GM21786 (cell line): ENCODE measurements around the gene AP4M1.

Experiments
- ATAC-seq: cut with Tn5 transposase; IDR thresholded peaks from one replicate; pipeline ENCODE4 v1.9.1; 2021; ENCODE audit not compliant: unreplicated experiment

The AP4M1 gene

DNA sequence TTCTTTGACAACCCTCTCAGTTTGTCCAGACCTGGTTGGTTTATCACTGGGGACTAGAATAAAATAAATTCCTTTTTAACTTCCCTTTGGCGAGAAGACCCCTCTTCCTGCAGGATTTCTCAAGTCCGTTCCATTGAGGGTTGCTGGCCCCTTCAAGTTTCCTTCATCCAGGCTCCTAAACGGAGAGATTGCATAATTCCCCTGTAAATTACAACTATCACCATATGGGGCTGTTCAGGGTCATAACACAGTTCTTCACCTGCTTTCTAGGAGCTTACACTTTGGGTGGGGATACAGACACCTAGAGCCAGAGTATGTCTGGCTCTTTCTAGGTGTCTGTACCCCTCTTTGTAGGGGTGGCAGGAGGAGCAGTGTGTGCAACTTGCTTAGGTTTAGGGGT is 15.9 kb upstream of the AP4M1 start:
- no peak for ATAC-seq

GRCh38 chr7:100087055-100087750 is 14.2 kb upstream of the AP4M1 start:
- no peak for ATAC-seq

DNA sequence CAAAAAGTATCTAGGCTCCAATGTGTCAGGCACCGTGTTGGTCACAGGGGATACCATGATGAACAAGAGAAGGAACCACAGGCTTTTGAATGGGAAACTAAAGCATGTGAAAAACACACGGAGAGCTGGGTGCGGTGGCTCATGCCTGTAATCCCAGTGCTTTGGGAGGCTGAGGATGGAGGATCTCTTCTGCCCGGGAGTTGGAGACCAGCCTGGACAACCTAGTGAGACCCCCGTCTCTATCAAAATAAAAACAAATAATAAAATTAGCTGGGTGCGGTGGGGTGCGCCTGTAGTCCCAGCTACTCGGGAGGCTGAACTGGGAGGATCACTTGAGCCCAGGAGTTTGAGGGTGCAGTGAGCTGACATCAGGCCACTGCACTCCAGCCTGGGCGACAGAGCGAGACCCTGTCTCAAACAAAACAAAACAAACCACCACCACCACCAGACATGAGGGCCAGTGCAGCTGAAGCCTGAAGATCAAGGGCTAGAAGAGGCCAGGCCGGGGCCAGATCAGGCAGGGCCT is 13.3 kb upstream of the AP4M1 start:
- peak; percentile 25 for ATAC-seq

- peak; percentile 66 for ATAC-seq
These were observed 12.6 kb upstream of the AP4M1 start, which contains the start of gene COPS6 for GRCh38 chr7:100088621-100089457. Gene COPS6, plus strand, starts transcription at chr7:100088969. Its CDS starts 22 bp downstream, at chr7:100088991.

DNA sequence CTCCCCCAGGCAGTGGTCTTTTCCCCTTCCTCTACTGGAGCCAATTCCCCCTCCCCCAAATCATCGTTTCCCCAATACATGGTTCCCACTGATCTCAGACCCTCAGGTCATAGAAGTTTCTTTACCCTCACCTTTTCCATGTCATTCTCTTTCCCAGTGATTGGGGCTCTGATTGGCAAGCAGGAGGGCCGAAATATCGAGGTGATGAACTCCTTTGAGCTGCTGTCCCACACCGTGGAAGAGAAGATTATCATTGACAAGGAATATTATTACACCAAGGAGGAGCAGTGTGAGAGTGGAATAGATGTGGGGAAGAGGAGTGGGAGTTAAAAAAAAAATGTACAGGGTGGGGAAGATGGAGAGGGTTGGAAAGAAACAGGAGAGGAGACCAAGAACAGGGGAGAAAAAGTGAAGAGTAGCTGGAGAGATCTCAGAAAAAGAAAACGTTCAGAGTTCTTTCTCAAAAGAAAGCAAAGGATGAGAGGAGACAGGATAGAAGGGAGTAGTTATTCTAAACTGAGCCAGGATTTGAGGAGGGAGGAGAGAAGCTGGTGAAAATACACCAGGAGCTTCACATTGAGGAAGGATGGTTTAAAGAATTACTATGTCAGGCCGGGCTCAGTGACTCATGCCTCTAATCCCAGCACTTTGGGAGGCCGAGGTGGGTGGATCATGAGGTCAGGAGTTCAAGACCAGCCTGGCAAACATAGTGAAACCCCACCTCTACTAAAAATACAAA is 11.8 kb upstream of the AP4M1 start:
- no peak for ATAC-seq

DNA sequence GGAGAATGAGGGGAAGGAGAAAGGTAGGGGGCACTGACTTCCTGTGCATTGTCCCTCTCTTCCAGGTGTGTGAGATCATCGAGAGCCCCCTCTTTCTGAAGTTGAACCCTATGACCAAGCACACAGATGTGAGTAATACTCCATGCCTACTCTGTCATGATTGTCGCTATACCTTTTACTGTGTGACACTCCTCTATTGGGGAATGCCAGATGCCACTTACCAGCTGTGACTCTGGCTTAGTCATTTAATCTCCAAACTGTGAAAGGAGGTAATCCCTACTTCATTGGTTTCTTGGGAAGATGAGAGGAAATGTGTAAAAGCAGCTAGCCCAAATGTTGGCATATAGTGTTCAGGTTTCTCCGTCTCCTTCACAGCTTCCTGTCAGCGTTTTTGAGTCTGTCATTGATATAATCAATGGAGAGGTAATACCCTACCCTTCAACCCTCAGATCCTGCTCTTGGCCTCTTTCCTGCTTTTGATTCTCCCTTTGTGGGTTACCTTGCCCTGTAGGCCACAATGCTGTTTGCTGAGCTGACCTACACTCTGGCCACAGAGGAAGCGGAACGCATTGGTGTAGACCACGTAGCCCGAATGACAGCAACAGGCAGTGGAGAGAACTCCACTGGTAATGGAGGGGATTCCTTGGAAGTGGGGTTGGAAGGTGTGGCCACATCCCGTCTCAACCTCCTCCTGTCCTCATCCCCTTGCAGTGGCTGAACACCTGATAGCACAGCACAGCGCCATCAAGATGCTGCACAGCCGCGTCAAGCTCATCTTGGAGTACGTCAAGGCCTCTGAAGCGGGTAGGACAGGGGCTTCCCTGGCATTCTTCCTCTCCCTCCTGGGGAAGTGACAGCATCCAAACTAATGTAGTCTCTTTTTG is 10.7 kb upstream of the AP4M1 start:
- no peak for ATAC-seq

- no peak for ATAC-seq
These were observed 9.8 kb upstream of the AP4M1 start for GRCh38 chr7:100091411-100092181.

DNA sequence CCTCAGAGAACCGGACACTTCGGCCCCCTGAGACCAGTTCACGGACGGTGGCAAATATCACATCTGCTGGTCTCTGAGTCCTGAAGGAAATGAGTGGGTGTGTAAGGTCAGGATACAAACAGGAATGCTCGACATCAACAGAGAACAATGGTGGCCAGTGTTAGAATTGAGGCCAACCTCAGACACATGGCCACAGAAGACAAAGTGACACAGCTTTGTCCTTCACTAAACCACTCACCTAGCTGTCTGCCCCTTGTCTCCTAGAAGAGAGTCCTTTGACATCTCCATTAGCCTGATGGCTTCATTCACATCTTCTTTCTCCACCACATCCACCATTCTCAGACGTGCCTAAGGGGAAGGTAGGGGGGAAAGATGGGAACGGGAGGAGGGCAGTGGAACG is 8.4 kb upstream of the AP4M1 start:
- ATAC-seq: no peak

DNA sequence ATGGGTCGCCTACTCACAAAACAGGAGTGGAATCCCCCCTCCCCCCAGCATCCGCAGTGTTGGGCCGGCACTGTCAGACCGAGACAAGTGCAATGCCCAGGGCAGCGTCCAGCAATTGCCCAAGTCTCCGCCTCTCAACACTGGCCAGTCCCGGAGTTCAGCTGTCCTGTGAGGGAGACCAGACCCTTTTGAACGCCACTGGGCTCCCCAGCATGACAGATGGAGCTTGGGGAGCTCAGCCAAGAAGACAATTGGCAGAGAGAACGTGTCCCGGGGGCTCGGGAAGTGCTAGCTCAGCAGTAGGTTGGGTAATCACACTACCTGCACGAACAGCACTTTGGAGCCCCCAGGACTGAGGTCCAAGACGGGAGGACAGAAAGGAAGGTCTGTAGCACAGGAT is 7.9 kb upstream of the AP4M1 start:
- ATAC-seq: no peak

DNA sequence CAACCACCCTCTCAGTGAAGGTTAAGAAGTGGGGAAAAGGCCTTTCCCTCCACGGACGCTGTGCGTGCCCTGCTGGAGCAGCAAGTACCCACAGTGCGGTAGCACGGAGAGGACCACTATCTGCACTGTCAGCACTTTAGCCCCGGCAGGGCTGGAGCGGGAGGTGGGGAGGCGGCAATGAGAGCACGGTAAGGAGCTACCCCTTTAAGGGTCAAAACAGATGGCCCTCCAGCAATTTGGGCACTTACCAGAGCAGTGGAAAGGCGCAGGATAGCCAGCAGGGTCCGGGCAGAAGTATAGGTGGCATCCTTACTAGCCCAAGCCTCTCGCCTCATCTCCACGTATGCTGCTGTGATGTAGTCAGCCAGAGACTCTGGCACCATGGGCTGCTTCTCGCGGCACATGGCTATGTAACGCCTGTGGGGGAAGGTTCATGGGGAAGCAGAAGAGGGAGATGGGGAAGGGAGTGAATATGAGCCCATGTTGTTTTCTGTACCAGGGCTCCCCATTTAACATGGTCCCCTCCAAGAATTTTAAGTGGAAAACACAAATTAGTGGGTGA is 7.4 kb upstream of the AP4M1 start:
- no peak for ATAC-seq

DNA sequence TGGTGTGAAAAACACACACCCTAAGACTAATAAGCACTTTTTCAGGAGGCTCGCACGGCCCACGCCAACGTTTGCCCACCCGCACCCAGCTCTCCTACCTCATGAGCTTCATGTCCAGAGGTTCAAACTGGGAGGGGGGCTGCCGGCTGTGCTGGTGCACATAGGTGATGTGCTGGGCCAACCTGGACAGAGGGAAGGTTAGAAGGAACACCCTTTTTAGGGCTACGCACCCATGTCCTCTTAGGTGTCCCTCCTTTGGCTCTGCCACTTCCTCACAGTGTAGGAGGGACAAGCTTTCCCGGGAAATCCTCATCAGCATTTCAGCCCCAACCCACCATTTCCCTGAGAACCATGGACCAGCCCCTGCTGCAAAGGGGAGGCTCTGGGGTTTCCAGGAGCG is 6.2 kb upstream of the AP4M1 start:
- ATAC-seq: no peak

- ATAC-seq: no peak
These were observed 5.7 kb upstream of the AP4M1 start for GRCh38 chr7:100095704-100096103.

DNA sequence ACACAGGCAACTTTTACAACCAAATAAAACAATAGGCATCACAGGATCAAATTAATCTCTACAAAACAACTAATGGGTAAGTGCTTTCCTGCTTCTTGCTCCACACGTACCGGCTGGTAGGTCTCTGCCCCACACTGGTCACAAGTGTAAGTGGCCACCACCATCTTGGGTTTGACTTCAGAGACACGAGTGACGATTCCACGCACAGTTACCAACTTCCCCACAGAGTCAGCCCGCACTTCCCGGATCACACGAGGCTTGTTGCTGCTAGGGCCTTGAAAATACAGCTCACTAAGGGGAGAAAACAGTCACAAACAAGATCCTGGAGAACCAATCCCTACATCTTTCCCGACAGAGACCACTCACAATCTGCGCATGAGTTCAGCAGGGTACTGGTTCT is 2.5 kb upstream of the AP4M1 start:
- no peak for ATAC-seq

DNA sequence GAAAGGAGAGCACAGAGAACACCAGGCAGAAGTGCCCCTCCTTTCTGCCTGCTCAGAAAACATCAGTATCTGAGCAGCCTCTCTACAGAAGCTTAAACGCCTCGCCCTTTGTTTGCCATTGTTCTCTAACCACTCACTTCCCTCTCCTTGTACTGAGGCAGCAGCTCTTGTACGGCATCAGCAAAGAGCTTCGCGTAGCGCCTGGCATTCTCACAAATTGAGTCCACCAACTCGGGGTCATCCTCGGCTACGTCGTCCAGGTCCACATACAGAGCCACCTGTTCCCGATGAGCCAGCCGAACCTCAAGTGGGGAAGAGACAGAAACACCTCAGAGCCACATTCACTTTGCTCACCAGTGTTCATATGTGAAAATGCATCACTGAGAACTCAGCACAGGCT is 2.0 kb upstream of the AP4M1 start:
- ATAC-seq: no peak

DNA sequence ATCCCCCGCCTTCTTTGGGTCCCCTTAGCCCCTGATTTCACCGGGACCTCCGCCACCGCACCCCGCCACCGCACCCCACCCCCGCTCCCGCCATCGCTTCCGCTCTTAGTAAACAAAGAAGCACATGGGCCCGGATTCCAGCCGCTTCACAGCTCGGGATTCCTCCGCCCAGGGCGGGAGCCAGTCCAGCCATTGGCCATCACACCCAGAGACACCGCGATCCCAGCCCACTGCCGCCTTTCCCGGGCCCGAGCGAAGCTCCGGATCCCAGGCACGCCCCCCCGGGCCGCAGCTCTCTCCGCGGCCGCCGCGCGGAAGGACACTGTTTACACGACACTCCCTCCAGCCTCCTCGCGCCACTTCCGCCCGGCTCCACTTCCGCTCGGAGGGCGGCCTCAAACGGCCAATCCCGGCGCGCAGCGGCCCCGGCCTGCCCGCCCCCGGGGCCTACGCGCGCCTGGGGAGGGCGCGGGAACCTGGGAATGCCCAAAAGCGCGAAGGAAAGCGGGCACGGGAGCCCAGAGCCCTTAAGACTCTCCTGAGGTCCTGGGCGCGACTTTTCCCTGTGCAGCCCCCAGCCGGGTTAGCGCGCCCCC is 925 bp upstream of the AP4M1 start:
- peak; percentile 49 for ATAC-seq

DNA sequence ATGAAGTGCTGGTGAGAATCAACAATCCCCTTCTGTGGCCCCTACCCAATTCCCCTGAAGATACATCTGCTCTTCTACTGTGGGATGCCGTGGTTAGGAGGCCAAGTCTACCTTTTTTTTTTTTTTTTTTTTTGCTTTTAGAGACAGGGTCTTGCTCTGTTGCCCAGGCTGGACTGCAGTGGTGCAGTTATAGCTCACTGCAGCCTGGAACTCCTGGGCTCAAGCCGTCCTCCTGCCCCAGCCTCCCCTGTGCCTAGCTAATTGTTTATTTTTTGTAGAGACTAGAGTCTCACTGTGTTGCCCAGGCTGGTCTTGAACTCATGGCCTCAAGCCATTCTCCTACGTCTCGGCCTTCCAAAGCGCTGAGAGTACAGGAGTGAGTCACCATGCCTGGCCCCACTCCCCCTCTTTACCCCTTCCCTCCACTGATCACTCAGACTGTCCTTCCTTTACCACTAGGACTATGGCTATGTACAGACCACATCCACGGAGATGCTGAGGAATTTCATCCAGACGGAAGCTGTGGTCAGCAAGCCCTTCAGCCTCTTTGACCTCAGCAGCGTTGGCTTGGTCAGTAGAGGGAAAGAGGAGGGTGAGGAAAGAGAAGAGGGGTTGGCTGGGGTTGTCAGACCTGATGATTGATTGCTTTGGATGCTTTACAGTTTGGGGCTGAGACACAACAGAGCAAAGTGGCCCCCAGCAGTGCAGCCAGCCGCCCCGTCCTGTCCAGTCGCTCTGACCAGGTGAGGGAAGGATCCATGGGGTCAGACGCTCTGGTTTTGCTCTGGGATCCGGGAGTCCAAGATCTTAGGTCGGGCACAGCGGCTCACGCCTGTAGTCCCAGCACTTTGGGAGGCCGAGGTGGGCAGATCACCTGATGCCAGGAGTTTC is 1.8 kb downstream of the AP4M1 start:
- no peak for ATAC-seq

DNA sequence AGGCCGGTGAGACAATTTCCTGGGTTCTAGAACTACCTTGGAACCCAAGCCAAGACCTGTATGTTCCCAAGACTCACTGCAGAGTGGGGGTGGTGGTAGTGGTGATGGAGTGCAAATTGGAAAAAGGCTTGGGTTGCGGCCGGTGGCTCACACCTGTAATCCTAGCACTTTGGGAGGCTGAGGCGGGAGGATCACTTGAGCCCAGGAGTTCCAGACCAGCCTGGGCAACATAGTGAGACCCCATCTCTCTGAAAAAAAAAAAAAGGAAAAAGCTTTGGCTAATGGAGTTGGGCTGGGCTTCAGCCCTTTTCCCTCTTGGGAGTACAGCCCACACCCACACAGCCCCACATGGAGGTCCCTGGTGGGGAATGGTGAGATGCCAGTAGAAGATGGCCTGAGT is 4.1 kb downstream of the AP4M1 start:
- no peak for ATAC-seq

- ATAC-seq: no peak
These were observed 5.2 kb downstream of the AP4M1 start for GRCh38 chr7:100106633-100107032.
